Stimulated activated CD8-positive, alpha-beta memory T cell treated with anti-CD3 and anti-CD28 coated beads, Interleukin-15, amount 100 ng/mL, for 1 hour (primary cell): ENCODE results near the gene MTHFD1L.

Experiments
- DNase-seq: peaks from one replicate; pipeline ENCODE4 v3.0.0-alpha.2; 2020; ENCODE audit warnings: low read depth

Gene MTHFD1L

DNA sequence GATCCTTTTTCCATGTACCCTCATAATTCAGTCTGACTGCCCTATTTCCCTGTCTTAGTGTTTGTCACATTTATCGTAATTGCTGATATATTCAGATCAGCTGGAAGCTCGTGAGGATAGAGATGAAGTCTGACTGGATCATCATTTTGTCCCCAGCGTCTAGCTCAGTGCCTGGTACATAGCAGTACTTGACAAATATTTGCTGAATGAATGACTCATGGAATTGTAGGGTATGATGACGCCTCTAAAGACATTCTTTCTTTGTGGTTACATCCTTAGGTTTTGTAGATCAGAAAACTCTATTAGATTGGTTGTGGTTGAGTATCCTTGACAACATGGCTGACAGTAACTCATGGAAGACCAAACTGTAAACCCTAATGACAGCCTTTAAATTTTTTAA is 68.9 kb downstream of the MTHFD1L start:
- no peak for DNase-seq

GRCh38 chr6:150936021-150936555 is 70.6 kb downstream of the MTHFD1L start:
- DNase-seq = no peak

GRCh38 chr6:150937132-150937906 is 71.8 kb downstream of the MTHFD1L start:
- no peak for DNase-seq

DNA sequence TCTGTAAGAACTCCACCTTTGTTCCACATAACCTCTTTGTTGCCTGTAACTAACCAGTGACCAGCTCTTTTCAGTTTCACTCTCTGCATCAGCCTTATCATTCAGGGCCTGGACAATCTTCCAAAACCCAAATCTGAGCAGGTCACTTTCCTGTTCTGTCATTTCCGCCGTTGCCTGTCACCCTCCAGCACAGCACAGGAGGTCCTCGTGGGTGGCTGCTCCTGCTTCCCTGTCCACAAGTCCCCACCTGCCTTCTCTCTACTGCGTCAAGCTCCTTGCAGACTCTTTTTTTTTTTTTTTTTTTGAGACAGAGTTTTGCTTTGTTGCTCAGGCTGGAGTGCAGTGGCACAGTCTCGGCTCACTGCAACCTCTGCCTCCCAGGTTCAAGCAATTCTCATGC is 73.9 kb downstream of the MTHFD1L start:
- no peak for DNase-seq

DNA sequence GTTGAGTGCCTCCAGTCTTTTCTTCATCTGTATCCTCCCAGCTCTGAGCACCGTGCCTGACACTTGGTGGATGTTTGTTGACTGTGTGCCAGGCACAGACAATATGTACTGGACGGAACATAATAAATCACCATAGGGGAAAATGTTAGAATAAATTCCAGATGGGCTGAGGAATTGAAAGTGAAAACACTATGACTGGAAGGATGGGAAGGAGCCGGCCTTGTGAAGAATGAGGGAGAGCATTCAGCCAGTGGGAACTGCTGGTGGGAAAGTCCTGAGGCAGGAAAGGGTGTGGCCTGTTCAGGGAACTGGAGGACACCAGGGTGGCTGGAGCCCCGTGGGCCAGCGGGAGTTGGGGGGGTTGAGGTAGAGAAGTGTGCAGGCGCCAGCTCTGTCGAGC is 75.4 kb downstream of the MTHFD1L start:
- DNase-seq = no peak

DNA sequence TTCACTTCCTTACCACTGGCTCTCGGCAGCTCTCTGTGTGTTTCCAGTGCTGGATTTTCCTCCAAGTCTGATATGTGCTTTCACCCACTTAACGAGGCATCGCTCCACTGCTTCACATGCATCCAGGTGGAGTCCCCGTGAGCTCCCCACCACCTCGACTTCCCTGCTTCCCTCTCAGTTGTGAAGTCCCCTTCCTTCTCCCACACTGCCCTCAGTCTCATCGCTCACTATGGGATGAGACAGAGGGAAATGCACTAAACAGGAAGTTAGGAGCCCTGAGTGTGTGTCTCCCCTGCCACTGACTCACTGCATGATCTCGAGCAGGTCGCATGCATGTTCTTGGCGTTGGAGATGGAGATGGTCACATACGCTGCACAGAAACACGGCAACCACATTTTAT is 84.0 kb downstream of the MTHFD1L start:
- DNase-seq = no peak

GRCh38 chr6:150953851-150954250 is 88.3 kb downstream of the MTHFD1L start:
- no peak for DNase-seq

DNA sequence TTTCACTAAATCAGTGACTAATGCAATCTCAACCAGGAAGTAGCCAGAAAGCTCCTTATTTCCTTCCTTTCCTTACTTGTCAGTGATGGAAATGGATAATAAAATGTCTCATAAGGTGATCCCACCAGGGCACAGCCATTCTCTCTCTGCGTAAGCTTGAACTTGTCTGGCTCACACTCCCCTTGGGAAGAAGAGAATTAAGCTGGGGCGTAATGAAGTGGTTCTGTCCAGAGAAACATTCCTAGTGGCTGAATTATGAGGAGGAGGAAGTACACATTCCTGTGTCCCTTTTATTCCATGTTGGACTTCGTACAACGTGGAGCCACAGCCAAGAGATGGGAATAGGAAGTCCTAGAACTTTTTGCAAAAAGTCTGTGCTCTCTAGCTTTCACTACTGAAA is 93.7 kb downstream of the MTHFD1L start:
- DNase-seq = no peak

DNA sequence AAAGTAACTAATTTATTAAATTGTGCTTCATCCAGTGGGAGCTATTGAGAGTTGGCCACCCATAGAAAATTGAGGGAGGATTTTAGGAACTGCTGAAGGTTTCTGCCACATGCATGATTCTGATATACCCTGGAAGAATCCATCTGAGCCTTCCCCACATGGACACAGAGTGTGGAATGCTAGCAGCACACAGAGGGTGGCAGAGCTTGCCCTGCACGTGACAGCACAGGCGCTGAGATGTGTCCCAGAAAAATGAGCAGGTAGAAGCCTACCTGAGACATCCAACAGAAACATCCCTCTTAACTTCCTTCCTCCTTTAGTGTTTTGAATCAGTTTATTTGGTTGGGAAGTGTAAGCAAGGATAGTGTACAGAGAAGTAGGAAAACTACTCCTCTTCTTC is 96.9 kb downstream of the MTHFD1L start:
- no peak for DNase-seq

- DNase-seq = no peak
Measured at GRCh38 chr6:150964765-150965164, 99.3 kb downstream of the MTHFD1L start.

GRCh38 chr6:150966786-150967185 is 101.3 kb downstream of the MTHFD1L start:
- no peak for DNase-seq

DNA sequence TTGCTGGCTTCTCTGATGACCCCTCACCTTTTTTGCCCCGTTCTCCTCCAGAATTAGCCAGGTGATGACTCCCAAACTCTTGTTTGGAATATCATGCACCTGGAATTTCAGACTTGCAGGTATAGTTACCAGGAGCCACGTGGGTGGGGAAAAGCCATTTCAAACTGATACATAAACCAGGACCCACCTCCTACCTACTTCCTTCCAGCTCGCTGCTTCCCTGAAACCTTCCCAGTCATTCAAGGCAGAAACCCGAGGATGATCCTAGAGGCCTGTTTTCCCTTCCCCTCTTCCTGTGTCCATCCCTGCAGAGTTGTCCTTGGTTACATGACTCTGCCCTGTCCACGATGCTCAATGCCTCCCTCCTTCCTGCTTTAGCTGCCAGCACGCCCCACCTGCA is 101.9 kb downstream of the MTHFD1L start:
- DNase-seq = no peak

- no peak for DNase-seq
Measured at GRCh38 chr6:150967910-150968309, 102.4 kb downstream of the MTHFD1L start.

- no peak for DNase-seq
Measured at GRCh38 chr6:150969901-150970300, 104.4 kb downstream of the MTHFD1L start.

DNA sequence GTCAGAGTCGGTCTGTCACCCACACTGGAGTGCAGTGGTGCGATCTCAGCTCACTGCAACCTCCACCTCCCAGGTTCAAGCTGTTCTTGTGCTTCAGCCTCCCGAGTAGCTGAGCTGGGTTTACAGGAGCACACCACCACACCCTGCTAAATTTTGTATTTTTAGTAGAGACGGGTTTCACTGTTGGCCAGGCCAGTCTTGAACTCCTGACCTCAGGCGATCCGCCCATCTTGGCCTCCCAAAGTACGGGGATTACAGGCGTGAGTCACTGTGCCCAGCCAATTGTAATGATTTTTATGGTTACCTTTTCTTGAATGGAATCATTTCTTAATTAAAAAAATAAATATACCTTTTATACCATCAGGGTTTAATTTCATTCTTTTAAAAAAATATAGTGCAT is 105.7 kb downstream of the MTHFD1L start:
- no peak for DNase-seq

DNA sequence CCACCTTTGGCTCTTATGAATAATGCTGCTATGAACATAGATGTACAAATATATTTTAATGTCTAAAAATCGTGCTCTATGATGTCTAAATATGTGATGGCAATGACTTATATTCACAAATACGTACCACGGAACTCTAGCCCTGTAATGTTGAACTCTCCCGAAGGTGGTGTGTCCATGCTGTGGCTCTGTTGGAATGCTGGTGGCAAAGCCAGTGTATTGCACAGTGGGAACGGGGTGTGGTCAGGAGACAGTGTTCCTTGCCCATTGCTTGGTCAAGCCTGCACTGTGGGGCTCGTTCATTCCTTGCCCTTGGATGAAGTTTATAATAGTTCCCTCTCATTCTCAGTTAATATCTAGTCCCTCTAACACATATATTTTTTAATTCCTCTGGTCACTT is 109.6 kb downstream of the MTHFD1L start:
- no peak for DNase-seq

DNA sequence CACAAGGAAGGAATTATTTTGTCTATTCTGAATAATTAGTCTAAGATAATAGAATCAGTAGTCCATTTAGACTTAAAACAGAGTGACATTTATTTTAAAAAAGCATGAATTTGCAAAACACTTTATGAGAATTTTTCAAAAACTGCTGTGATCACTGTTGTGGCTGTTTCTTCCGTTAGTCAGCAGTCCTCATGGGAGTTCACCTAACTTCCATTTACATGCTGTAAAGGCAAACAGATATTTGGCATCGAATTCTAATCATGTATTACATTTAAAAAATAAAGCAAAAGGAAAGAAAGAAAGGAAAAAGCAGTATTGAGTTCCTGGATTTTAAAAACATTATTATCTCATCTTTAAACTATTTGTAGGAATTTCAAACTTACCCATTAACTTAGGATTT is 111.8 kb downstream of the MTHFD1L start:
- no peak for DNase-seq

- DNase-seq = no peak
Measured at GRCh38 chr6:150978624-150979023, 113.1 kb downstream of the MTHFD1L start.

DNA sequence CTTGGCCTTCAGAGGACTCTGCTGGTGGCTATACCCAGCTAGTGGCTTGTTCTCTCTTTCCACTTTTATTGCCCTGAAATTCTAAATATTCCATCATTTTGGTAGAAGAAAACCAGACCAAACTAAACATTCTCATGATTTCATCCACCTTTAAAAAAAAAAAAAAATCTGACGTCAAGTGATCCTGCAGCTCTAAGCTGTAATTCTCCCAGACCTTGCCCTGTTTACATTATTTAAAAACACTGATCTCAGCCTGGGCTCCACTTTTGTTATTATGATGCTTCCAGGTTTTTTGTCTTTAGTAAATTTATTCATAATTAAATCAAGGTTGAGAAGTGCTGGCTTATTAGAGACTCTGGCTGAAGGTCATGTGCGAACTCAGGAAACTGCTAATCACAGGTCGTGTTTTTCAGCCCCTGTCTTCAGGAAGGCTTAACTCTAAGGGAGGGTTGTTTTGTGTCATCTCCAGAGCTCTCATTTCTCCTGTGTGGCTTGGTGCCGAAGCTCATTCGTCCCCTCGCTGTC is 114.4 kb downstream of the MTHFD1L start:
- no peak for DNase-seq

GRCh38 chr6:150981095-150981494 is 115.6 kb downstream of the MTHFD1L start:
- DNase-seq = no peak

- DNase-seq = no peak
Measured at GRCh38 chr6:150981669-150982068, 116.2 kb downstream of the MTHFD1L start.

GRCh38 chr6:150987371-150987828 is 121.9 kb downstream of the MTHFD1L start:
- DNase-seq = no peak

DNA sequence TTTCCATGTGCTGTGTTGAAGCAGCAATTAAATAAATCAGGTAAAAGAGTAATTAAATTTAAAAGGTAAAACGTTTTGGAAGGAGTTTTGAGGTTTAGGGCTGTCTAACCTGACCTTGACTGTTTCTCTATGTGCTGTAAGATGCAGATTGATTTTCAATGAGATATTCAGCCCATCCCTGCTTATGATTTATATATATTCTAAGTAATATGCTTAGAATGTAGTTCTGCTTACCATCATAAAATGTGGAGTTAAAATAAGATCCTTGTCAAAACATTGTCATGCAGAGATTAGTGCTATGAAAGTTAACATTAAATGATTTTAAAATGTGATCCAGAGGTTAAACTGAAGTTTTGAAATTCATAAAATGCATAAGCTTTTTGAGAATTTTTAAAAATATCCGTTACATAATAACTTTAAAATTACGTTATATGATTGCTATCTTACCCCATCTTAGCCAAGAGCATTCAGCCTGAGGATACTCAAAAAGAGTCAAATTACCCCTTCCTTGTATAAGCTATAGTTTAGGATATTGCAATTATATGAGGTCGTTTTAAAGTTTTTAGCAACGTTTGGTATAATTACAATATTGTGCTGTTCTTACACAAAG is 122.5 kb downstream of the MTHFD1L start:
- no peak for DNase-seq
